Head of caudate nucleus (tissue), 42 donors: ENCODE data around the gene RTKN2.

Source experiments
- DNase-seq, 42 donors: peaks; one replicate each; pipeline versions ENCODE4 v3.0.0 to v3.0.0-alpha.2; 2020 to 2021; ENCODE audit warnings: mixed read lengths in 7 of 42
- intact Hi-C: fragments of 100-400 bp; cut with DNase I; formaldehyde crosslinking; loops from one replicate; pipeline ENCODE4 v1.15.0; 2022

RTKN2 gene

DNA sequence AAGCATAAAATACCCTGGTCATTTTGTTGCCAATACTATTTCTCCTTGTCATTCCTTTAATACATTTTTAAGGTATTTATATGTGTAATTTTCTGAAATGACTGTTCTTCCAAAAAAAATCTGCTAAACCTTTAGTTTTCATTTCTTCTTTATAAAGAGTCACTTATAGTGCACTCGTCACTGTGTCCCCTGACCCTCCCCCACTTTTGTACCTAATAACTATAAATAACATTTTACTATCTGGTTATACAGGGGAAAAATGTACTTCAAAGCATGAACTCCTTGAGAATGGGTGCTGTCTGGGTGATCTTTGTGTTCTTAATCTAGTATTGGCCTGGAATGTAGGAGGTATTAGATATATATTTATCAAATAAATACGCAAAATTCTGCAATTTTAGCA, 31.1 kb downstream of the RTKN2 start:
- DNase-seq: no peak
- intact Hi-C loops: no loop called here

DNA sequence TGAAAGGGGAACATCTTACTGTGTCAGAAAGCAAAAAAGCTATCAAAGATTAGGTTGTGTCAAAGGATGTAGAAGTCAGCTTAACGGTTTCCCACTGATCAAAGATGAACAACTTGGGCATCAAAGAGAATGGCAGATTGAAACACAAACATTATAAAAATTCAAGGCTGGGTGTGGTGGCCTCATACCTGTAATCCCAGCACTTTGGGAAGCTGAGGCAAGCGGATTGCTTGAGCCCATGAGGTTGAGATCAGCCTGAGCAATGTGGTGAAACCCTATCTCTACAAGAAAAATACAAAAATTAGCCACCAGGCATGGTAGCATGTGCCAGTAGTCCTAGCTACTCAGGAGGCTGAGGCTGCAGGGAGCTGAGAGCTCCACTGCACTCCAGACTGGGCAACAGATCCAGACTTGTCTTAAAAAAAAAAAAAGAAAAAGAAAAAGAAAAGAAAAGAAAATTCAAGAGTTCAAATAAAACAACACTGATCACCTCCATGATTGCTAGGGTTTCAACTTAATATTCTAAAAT, 34.5 kb downstream of the RTKN2 start:
- DNase-seq: no peak
- intact Hi-C loops: no loop called here

DNA sequence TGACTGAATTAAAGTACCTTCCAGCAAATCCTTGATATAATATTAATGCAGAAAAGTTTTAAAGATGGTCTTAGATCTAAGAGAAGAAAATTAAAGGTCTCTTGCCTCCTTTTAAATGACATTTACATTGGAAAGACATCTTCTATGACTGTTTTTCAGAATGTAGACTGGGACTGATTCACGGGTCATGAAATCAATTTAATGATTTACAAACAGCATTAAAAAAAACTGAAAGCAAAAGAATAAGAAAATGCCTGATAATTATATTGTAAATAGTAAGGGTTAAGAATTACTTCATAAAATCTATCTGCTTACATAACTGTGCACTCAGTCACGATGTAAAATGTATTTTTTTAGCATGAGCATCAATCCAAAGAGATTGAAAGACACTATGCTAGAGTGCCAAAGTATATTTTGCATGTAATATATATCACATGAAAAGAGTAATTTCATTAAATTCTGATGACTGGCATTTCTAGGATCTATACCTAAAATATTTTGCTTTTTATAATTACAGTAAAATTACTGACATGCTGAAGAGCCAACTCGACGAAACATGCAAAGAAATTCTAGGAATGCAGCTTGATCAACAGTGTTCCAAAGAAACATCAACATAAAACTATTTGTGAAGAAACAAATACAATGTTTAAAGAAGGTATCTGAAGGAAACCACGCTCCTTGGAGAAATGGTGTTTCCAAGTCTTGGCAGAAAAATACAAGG, 35.1 kb downstream of the RTKN2 start:
- intact Hi-C loops: no loop called here
- DNase-seq: no peak

DNA sequence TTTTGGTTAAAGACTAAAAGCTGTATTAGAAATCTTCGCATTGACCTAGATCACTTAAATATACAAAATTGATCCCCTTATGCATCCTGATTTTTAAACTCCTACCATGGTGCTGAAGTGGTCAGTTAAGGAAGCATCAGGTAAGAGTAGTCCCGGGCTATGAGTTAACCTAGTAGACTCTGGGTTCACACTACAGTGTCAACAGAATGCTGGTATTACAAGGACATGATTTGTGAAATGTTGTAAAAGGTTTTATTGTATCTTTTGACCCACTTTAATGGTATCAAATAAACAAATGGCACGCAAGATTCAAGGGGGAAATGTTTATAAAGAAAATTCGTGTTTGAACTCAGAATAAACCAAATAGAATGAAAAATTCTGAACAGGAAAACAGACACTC, 36.8 kb downstream of the RTKN2 start:
- intact Hi-C loops: no loop called here
- DNase-seq: no peak

DNA sequence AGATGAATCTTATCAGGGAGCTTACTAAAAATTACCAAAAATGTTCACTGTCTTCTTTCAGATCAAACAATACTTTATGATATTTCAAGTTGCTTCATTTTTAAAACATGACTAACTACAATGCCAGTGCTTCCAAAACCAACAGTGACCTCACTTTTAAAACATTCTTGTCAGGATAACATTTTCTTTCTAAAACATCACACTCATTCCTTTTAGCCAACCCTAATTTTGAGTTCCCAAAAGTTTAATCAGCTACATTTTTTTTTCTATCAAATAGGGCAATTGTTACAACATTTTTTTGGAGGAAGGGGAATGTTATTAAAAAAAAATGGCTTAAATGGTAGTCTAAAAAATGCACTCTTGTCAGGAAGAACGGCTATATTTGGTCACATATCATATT, 37.3 kb downstream of the RTKN2 start:
- intact Hi-C loops: no loop called here
- no peak for DNase-seq

DNA sequence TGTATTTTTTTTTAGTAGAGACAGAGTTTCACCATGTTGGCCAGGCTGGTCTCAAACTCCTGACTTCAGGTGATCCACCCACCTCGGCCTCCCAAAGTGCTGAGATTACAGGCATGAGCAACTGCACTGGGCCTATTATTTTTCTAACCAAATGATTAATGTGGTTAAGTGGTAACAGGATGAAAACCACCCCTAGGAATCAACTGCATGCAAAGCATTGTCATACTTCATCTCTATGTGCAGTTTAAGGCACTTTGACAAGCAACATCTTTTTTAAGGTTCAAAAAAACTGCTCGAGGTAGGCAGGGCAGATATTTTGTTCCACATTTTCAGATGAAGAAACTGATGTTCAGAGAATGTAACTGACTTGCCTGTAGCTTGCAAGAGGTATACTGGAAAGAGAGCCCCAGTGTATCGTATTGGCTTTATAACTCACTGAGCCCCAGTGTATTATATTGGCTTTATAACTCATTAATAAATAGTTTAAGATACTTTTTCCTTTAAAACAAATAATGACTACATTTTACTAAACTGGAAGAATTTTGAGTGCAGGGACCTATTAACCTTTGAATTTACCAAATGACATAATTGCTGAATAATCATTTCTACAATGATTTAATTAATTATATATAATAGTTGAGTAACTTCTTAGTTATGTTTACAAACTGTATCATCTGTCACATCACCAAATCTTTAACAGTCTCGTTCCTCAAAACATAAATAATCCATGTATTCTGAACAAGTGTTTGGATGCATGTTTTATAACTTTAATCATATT, 38.1 kb downstream of the RTKN2 start:
- no peak for DNase-seq
- intact Hi-C loops: no loop called here

DNA sequence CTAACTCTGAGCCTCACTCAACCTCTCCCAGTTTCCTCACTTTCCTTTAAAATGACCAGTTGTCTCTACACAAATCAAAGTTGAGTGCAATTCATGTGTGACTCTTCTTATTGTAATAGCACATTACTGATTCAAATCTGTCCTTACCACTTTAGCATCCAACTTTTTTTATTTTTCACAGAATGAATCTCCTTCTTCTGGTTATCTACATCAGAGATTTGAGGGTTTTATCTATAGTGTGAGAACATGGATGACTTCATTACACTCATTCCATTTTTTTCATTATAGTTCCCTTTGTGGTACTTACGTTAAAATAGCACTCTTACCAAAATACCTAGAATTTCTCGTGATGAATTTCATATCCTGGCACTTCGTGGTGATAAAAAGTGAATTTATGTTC, 43.3 kb downstream of the RTKN2 start:
- intact Hi-C loops: no loop called here

DNA sequence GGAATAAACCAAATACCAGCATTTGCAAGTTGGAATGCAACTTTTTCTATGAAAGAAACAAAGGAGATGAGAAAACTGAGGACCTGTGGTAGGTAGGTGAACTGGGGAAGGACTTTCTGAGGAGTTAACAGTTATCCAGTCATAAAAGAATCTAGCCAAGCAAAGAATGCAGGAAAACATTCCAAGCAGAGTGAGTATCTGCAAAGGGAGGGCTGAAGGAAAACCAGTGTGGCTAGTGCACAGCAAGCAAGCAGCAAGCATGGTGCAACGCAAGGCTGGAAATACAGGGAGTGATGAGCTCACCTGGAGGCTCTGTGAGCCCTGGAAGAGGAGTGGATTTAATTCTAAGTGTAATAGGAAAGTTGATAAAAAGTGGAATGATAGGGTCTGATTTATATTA, 44.0 kb downstream of the RTKN2 start:
- DNase-seq: no peak
- intact Hi-C loops: no loop called here

More for the DNA sequence above, 43.3 kb downstream of the RTKN2 start:
- no peak for DNase-seq

DNA sequence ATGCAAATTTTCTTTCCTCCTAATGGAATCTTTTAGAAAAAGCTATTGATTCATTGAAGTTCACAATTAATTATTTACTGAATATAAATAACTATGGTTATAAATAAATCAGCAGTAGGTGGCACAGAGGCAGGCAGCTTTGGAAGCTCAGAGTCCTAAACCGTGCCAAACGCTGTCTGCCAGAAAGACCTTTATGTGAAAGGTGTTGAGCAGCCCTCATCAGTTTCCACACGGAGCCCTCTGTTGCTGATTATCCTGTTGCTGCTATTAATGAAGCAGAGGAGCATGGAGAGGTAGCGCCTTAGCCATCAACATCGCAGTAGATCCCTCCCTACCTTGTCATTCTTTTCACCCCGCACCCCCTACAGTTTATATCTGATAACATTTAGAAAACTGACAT, 51.0 kb downstream of the RTKN2 start:
- intact Hi-C loops: no loop called here
- no peak for DNase-seq

DNA sequence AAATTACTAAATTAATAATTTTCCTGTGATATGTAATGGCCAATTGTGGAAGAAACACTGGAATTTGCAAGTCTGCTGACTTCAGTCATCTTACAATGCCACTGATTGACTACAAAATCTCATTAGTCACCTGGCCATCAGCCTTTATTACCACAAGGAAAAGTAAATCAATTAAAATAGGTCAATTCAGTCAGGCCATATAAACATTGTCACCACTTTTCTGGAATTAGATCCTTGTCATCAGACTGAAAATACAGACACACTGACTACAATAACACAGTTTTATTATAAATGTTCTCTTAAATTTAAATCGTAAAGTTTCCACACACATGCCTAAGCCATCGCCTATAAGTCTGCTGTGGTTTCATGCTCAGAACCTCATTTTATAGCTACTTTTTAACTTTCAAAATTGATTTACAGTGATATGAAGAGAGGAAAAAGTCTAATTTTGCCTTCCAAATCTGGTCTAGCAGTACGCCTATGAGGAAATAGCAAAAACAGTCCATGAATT, 54.2 kb downstream of the RTKN2 start:
- DNase-seq: no peak
- intact Hi-C loops: no loop called here

DNA sequence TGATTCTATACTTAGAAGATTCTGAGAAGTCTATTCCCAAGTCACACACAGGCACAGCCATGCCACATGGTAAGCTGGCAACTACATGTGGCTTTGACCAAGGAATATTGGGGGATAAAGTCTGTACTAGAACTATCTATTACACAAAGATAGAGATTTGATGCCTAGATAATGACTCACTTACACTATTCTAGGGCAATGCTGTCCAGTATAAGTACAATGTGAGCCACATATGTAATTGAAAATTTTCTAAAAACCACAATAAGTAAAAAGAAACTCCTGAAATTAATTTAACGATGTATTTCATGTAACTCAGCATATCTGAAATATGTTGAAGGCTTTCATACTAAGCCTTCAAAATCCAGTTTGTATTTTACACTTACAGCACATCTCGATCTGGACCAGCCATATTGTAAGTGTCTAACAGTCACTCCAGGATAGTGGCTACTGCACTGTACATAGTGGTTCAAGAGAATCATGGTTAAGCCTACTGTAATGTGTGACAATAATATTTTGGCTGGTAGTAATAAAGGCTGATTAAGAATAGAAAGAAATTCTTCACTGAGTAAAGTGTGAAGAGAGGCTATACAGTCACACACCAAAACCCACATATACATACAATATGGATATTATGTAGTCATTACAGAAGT, 62.8 kb downstream of the RTKN2 start:
- DNase-seq: no peak
- intact Hi-C loops: no loop called here

DNA sequence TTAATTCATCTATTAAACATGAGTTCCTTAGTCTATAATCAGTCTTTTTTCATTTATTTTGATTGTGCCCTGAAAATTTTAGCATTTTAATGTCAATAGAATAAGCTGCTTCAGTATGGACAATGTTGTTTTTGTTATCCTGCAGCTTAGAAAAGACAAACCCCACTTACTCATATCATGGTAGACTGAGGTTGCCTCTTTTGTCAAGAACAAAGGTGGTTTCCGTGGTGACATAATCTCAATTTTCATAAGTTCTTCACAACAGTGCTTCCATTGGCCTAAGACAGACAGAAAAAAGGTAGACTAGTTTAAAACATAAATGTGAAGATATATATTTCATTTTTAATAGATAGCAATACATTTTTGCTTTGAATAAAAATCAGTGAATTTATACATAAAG, 69.1 kb downstream of the RTKN2 start:
- intact Hi-C loops: no loop called here
- DNase-seq: no peak

DNA sequence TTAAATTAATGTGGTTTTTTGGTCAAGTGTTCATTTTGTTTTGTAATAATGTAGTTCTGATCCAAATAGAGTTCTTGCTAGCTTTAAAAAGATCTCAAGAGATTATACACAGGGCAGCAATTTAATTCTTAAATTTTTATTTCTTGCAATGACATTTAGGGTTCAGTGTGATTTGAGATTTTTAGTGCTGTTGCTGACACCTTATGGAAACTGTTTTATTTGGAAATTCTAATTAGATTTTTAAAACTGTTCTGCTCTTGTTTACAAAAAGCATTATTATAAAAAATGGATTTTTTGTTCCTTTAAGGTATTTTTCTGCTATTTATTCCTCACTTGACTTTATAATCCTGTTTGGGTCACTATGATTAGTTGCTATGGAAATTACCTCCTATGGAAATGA, 72.1 kb downstream of the RTKN2 start:
- no peak for DNase-seq
- intact Hi-C loops: no loop called here

DNA sequence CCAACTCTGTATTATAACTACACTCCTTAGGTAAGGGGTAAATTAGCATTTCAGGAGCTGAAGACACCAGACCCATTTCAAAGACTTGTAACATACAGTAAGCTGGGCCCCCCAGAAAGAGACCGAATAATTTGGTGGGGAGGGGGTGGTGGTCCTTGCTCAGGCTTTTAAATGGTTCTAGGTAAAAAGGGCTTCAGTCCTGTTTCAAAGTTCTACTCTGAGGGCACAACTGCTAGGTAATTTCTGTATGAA, 73.0 kb downstream of the RTKN2 start:
- intact Hi-C loops: no loop called here

DNA sequence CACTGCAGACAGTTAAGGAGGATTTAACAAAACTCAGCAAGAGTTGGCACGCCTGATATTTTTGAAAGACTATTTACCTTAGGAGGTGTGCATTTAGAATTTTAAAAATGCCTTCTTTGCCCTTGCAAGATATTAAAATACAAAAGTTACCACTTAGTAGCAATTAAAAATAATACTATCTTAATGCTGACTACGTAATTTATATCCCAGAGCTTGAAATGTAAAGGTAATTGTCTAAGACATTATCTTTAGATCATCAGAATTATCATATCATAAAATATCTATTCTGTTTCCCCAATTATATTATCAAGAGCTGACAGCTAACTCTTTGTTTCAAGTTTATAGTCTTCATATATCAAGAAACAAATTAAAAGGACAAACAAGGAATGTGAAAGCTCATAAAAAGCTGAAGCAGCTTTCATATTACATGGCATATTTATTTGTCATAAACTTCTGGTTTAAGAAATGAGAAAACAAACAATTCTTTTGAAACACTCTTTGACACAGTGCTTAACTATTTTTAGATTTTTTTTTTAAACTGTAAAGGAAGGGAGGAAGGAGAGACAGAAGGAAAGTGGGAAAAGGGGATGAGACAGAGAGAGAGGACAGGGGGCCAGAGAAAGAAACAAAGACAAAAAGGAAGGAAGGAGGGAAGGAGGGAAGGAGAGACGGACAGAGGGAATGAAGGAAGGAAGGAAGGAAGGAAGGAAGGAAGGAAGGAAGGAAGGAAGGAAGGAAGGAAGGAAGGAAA, 73.5 kb downstream of the RTKN2 start:
- intact Hi-C loops: no loop called here
- no peak for DNase-seq

More for the DNA sequence above, 73.0 kb downstream of the RTKN2 start:
- no peak for DNase-seq

DNA sequence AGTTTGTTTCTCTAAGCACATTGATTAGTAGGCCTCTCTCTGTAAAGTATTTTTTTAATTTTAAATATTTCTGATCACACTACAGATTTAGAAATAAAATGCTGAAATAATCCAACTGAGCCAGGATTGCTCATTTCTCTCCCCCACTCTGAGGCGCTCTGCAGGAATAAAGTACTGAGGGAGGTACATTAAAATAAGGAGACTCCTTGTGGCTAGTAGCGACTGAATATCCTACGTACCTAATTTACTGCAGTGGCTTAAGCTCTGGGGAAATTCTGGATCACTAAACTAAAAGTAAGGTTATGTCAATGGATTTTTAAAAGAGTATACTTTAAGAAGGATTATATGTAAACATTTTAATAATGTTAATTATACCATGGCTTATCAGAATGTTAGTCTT, 75.2 kb downstream of the RTKN2 start:
- intact Hi-C loops: no loop called here
- no peak for DNase-seq

DNA sequence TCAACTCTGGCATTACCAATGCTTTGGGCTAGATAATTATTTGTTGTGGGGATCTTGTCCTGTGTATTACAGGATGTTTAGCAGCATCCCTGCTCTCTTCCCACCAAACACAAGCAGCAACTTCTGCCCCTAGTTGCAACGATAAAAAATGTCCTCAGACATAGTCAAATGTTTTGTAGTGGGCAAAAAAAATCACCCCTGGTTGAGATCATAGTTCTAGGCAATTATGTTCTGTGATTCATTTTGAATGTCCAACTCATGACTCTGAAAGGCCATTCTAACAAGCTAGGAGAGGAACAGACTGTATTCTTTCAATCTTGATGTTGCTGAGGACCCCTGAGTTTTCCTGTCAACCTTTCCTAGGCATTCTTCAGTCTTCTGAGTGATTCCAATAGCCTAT, 79.5 kb downstream of the RTKN2 start:
- intact Hi-C loops: no loop called here
- no peak for DNase-seq

DNA sequence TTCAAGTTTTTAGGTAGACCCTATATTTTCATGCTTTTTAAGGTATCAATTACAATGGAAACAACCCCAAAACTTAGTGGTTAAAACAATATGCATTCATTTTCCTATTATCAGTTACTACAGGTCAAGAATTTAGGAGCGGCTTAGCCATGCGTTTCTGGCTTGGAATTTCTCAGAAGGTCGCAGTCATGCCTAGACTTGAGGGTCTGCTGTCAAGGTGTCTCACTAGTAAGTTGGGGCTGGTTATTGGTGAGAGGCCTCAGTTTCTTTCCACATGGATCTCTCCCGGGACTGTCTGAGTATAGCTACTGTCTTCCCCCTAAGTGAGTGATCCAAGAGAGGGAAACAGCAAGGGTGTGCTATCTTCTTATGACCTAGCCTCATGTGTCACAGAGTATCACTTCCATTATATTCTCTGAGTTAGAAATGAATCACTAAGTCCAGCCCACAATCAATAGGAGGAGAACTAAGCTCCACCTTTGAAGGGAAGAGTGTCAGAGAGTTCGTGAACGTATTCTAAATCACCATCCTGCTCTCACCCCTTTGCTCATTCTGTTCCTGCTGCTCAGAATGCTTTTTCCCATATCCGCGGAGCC, 80.5 kb downstream of the RTKN2 start:
- intact Hi-C loops: no loop called here
- DNase-seq: no peak

DNA sequence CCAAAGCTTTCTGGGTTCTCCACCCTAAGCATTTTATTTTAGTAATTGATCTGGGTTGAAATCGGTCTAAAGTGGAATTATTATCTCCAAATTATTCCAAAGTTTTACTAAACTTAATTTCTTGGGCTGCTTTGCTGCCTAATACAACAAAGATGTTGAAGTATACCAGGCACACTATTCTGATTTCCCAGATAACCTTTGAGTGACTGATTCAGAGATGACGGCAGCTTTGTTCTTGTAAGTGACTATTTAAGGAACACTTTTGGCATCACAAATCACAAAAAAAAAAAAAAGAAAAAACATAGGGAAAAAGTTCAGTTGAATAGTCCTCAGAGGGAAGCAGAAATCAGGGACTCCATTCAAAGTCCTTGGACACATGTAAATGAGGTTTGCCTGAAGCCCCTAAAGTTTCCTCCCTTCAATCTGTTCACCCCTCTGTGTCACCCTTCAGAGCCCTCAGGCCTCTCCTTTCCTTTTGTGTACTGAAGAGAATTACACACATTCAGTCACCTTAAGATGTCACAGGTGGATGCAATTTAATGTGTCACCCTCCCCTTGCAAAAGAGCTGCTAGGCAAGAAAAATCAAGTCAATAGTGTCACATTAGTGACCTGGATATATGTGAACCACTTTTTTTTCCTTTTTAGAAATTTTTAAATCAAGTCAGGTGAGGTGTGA, 81.5 kb downstream of the RTKN2 start:
- no peak for DNase-seq
- intact Hi-C loops: no loop called here
